Renal pelvis (tissue), 4 donors: ENCODE results near the gene ABCA4. TPM values are rescaled to one million over a fixed set of nuclear protein-coding genes. Genes with fewer than 3 reads are reported as not detected.
"Not testable (repeated sequence)": the region's sequence is repeated elsewhere in the genome, so short reads cannot be mapped to it uniquely, and the experiment has no call there.

Experiments
- DNase-seq: peaks from one replicate; pipeline ENCODE4 v3.0.0-alpha.2; 2013
- polyA plus RNA-seq, 3 donors: library from polyadenylated mRNA; unstranded; fragments of 120-200 nt; gene quantifications; one replicate each; pipeline ENCODE4 v1.2.1, GENCODE V29; 2013; ENCODE audit not compliant: insufficient read length in 3 of 3

ABCA4 gene
- polyA plus RNA-seq, 3 donors = 6.3 to 15.4 (median 10.0) TPM

- DNase-seq = no peak
Observed at GRCh38 chr1:94004924-94005323, 116.0 kb downstream of the ABCA4 start.

- DNase-seq = no peak
Observed at GRCh38 chr1:94002046-94002787, 118.7 kb downstream of the ABCA4 start.

GRCh38 chr1:94001397-94002045 lies 119.4 kb downstream of the ABCA4 start:
- no peak for DNase-seq

GRCh38 chr1:94000510-94001282 lies 120.3 kb downstream of the ABCA4 start:
- DNase-seq = no peak

GRCh38 chr1:93999840-94000415 lies 121.0 kb downstream of the ABCA4 start:
- DNase-seq = no peak

GRCh38 chr1:93998532-93998931 lies 122.4 kb downstream of the ABCA4 start:
- DNase-seq = not testable (repeated sequence)

GRCh38 chr1:93997756-93998155 lies 123.2 kb downstream of the ABCA4 start:
- DNase-seq = no peak

- DNase-seq = no peak
Observed at GRCh38 chr1:93995837-93996536, 125.0 kb downstream of the ABCA4 start.

GRCh38 chr1:93993731-93994130 lies 127.2 kb downstream of the ABCA4 start:
- DNase-seq = no peak

GRCh38 chr1:93992954-93993353 lies 128.0 kb downstream of the ABCA4 start:
- DNase-seq = no peak

GRCh38 chr1:93992190-93992589 lies 128.8 kb downstream of the ABCA4 start:
- DNase-seq = no peak

GRCh38 chr1:93991271-93991670 lies 129.7 kb downstream of the ABCA4 start:
- no peak for DNase-seq

GRCh38 chr1:93990477-93990876 lies 130.5 kb downstream of the ABCA4 start:
- not testable (repeated sequence) for DNase-seq

GRCh38 chr1:93990010-93990409 lies 130.9 kb downstream of the ABCA4 start:
- DNase-seq = no peak

GRCh38 chr1:93989601-93990000 lies 131.3 kb downstream of the ABCA4 start:
- no peak for DNase-seq

GRCh38 chr1:93988634-93989350 lies 132.2 kb downstream of the ABCA4 start:
- DNase-seq = no peak

GRCh38 chr1:93981274-93981667 lies 139.7 kb downstream of the ABCA4 start:
- no peak for DNase-seq

GRCh38 chr1:93980320-93981273 lies 140.4 kb downstream of the ABCA4 start:
- DNase-seq = no peak

GRCh38 chr1:93979718-93980319 lies 141.1 kb downstream of the ABCA4 start:
- DNase-seq = no peak
